CD4-positive, alpha-beta T cell treated with Interleukin-17A for 4 hours (primary cell): ENCODE measurements around the gene FBXO38.
A peak's percentile ranks its signal among the peaks of the same experiment; 100 is the strongest.

ENCODE experiments used
- DNase-seq: peaks from one replicate; pipeline ENCODE4 v3.0.0-alpha.2; 2020; ENCODE audit warnings: mixed read lengths

Gene FBXO38

GRCh38 chr5:148383564-148384379 lies at the start of gene FBXO38:
Gene FBXO38 (plus strand): TSS chr5:148383958. CDS start chr5:148394777, 10,819 bp downstream.
- DNase-seq: peak; percentile 97

GRCh38 chr5:148335259-148335658 lies 48.5 kb upstream of the FBXO38 start, which contains the start of gene SPINK9:
Gene SPINK9 (plus strand): TSS chr5:148335559. CDS start chr5:148335614, 55 bp downstream.
- no peak for DNase-seq

- no peak for DNase-seq
These were observed 46.9 kb upstream of the FBXO38 start for GRCh38 chr5:148336704-148337435.

- no peak for DNase-seq
These were observed 41.2 kb upstream of the FBXO38 start for GRCh38 chr5:148342371-148343045.

GRCh38 chr5:148343046-148343407 lies 40.7 kb upstream of the FBXO38 start:
- DNase-seq: no peak

GRCh38 chr5:148343603-148344487 lies 39.9 kb upstream of the FBXO38 start:
- DNase-seq: no peak

GRCh38 chr5:148347706-148348105 lies 36.1 kb upstream of the FBXO38 start:
- no peak for DNase-seq

- DNase-seq: no peak
These were observed 31.1 kb upstream of the FBXO38 start for GRCh38 chr5:148352696-148353095.

- no peak for DNase-seq
These were observed 30.1 kb upstream of the FBXO38 start for GRCh38 chr5:148353634-148354033.

- DNase-seq: no peak
These were observed 19.4 kb upstream of the FBXO38 start for GRCh38 chr5:148364343-148364742.

GRCh38 chr5:148368299-148368698 lies 15.5 kb upstream of the FBXO38 start:
- DNase-seq: no peak

- no peak for DNase-seq
These were observed 11.5 kb upstream of the FBXO38 start for GRCh38 chr5:148372166-148372725.

GRCh38 chr5:148372893-148373292 lies 10.9 kb upstream of the FBXO38 start:
- DNase-seq: no peak

- DNase-seq: peak; percentile 21
These were observed 8.9 kb upstream of the FBXO38 start for GRCh38 chr5:148374690-148375360.

GRCh38 chr5:148376198-148376597 lies 7.6 kb upstream of the FBXO38 start:
- DNase-seq: no peak

- DNase-seq: no peak
These were observed 5.1 kb upstream of the FBXO38 start for GRCh38 chr5:148378670-148379069.

GRCh38 chr5:148379340-148379739 lies 4.4 kb upstream of the FBXO38 start:
- no peak for DNase-seq

- no peak for DNase-seq
These were observed 1.9 kb upstream of the FBXO38 start for GRCh38 chr5:148381906-148382305.

GRCh38 chr5:148382961-148383360 lies 797 bp upstream of the FBXO38 start:
- no peak for DNase-seq

- no peak for DNase-seq
These were observed 601 bp downstream of the FBXO38 start for GRCh38 chr5:148384380-148384737.

GRCh38 chr5:148385094-148385493 lies 1.3 kb downstream of the FBXO38 start:
- DNase-seq: no peak

GRCh38 chr5:148386041-148386440 lies 2.3 kb downstream of the FBXO38 start:
- no peak for DNase-seq
